ENCODE data around the gene IFNL2.
"Not testable (repeated sequence)": the region's sequence is repeated elsewhere in the genome, so short reads cannot be mapped to it uniquely, and the experiment has no call there.

- not testable (repeated sequence) for TF ChIP-seq CTCF (IDR thresholded peaks at IDR 0.05; ENCODE audit: low read length); EZH2 (IDR thresholded peaks at IDR 0.05; ENCODE audit: borderline replicate concordance, low read length)
These were observed 24.5 kb upstream of the IFNL2 start for GRCh38 chr19:39243741-39244140.
